ENCODE results near the gene SUGCT.
"Not testable (repeated sequence)": the region's sequence is repeated elsewhere in the genome, so short reads cannot be mapped to it uniquely, and the experiment has no call there.

SUGCT gene

GRCh38 chr7:40204581-40204980, 69.8 kb downstream of the SUGCT start:
- TF ChIP-seq CTCF (IDR thresholded peaks at IDR 0.05; ENCODE audit: extremely low read depth, insufficient read depth, missing control alignments), result no peak
- in situ Hi-C loops (cut with MboI; ENCODE audit: low pct_unique_long_range_greater_than_20kb, low sequenced_read_pairs, unreplicated experiment), result no loop called here

GRCh38 chr7:40205992-40206391, 71.2 kb downstream of the SUGCT start:
- in situ Hi-C loops (cut with MboI; ENCODE audit: low pct_unique_long_range_greater_than_20kb, low sequenced_read_pairs, unreplicated experiment), result no loop called here
- no peak for TF ChIP-seq CTCF (IDR thresholded peaks at IDR 0.05; ENCODE audit: extremely low read depth, insufficient read depth, missing control alignments)
- DNase-seq (ENCODE audit: low spot score), result no peak

More at GRCh38 chr7:40204581-40204980, 69.8 kb downstream of the SUGCT start:
- DNase-seq (ENCODE audit: low spot score), result no peak

- in situ Hi-C loops (cut with MboI; ENCODE audit: low pct_unique_long_range_greater_than_20kb, low sequenced_read_pairs, unreplicated experiment), result no loop called here
- no peak for DNase-seq (ENCODE audit: low spot score)
- TF ChIP-seq CTCF (IDR thresholded peaks at IDR 0.05; ENCODE audit: extremely low read depth, insufficient read depth, missing control alignments), result no peak
These were observed 76.6 kb downstream of the SUGCT start for GRCh38 chr7:40211276-40212003.

- no peak for DNase-seq (ENCODE audit: low spot score)
- in situ Hi-C loops (cut with MboI; ENCODE audit: low pct_unique_long_range_greater_than_20kb, low sequenced_read_pairs, unreplicated experiment), result no loop called here
- TF ChIP-seq CTCF (IDR thresholded peaks at IDR 0.05; ENCODE audit: extremely low read depth, insufficient read depth, missing control alignments), result no peak
These were observed 78.5 kb downstream of the SUGCT start for GRCh38 chr7:40213291-40213690.

GRCh38 chr7:40213856-40214255, 79.1 kb downstream of the SUGCT start:
- no peak for DNase-seq (ENCODE audit: low spot score)
- in situ Hi-C loops (cut with MboI; ENCODE audit: low pct_unique_long_range_greater_than_20kb, low sequenced_read_pairs, unreplicated experiment), result no loop called here
- no peak for TF ChIP-seq CTCF (IDR thresholded peaks at IDR 0.05; ENCODE audit: extremely low read depth, insufficient read depth, missing control alignments)

GRCh38 chr7:40218612-40219011, 83.8 kb downstream of the SUGCT start:
- DNase-seq (ENCODE audit: low spot score); in situ Hi-C loops (cut with MboI; ENCODE audit: low pct_unique_long_range_greater_than_20kb, low sequenced_read_pairs, unreplicated experiment): not testable (repeated sequence)

- no peak for TF ChIP-seq CTCF (IDR thresholded peaks at IDR 0.05; ENCODE audit: extremely low read depth, insufficient read depth, missing control alignments)
- no peak for DNase-seq (ENCODE audit: low spot score)
- in situ Hi-C loops (cut with MboI; ENCODE audit: low pct_unique_long_range_greater_than_20kb, low sequenced_read_pairs, unreplicated experiment), result no loop called here
These were observed 85.1 kb downstream of the SUGCT start for GRCh38 chr7:40219917-40220316.

All from GM13977 (cell line).